B cell (primary cell): Measurements from ENCODE around the gene CRYBA4.

Source experiments
- CTCF ChIP-seq: fragments of 200-600 bp; IDR thresholded peaks from one replicate; pipeline ENCODE4 v1.8.0; 2022; ENCODE audit warnings: antibody characterized with exemption, mild to moderate bottlenecking
- EZH2 ChIP-seq: IDR thresholded peaks from 2 replicates; pipeline ENCODE4 v1.6.1; 2012; ENCODE audit warnings: borderline replicate concordance, low read depth, mild to moderate bottlenecking, moderate library complexity, low read length; ENCODE audit not compliant: insufficient read depth, poor library complexity, severe bottlenecking

- no peak for TF ChIP-seq EZH2
- TF ChIP-seq CTCF: no peak
Observed at GRCh38 chr22:26648011-26648497, 26.3 kb downstream of the CRYBA4 start.
